ENCODE measurements around the gene VWDE. TPM values are rescaled to one million over a fixed set of nuclear protein-coding genes. Genes with fewer than 3 reads are reported as not detected.
A peak's percentile ranks its signal among the peaks of the same experiment; 100 is the strongest.
"Not testable (repeated sequence)": the region's sequence is repeated elsewhere in the genome, so short reads cannot be mapped to it uniquely, and the experiment has no call there.

The VWDE gene
- total RNA-seq: 1 to 10 TPM in 1 of 2 experiments, under 1 TPM in 1; 0.98 to 1.5 TPM

DNA sequence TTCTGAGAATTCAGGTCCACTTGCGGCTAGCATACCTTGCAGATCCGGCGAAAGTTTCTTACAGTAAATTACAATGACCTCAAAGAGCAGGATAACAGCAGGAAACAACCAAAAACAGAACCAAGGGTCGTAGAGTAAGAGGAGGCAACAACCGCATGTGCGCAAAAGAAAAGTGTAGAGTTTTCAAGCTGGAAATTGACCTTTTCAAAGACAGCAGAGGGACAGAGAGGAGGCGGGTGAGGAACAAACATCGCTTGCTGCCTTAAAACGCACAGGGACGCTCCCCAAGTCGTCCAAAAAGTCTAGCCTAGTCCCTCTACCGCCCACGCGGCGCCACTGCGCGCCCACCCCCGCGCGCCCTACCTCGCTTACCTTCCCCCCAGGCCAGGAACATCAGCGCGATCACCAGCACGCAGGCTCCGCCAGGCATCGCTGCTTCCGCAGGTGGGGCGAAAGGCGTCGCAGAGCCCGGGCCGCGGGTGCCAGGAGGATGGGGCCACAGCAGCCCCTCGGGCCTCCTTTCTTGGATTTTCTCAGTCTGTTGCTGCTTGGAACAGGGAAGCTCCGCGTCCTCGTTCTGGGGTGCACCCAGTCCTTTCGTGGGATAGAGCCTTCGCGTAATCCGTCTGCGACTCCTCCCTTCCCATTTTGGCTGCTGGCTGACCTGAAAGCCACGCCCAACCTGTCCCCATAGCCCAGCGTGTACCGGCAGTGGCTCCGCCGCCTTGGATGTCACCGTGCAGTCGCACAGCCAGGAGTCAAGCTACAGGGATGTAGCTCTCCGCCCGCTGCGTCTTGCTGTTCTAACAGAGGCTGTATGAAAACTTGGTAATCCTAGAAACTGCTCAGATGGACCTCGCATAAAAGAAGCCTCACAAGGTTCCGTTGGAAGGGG, at the start of gene VWDE:
Gene VWDE, minus strand, starts transcription at position 579 of the 895 bp plus-strand sequence. Its CDS starts 149 bp downstream, at position 430.
- Mint-ChIP-seq H3K36me3 (peaks cover 1% of the 10 kb centered on the region), H3K9me3 (peaks cover 5% of the 10 kb centered on the region), H3K27ac (peak within 1 kb of the TSS; percentile 87), H3K4me3 (peak within 1 kb of the TSS; percentile 88), H3K27me3 (peaks cover 36% of the 10 kb centered on the region), H3K4me1 (peaks cover 12% of the 10 kb centered on the region)
- peak; percentile 73 for DNase-seq

DNA sequence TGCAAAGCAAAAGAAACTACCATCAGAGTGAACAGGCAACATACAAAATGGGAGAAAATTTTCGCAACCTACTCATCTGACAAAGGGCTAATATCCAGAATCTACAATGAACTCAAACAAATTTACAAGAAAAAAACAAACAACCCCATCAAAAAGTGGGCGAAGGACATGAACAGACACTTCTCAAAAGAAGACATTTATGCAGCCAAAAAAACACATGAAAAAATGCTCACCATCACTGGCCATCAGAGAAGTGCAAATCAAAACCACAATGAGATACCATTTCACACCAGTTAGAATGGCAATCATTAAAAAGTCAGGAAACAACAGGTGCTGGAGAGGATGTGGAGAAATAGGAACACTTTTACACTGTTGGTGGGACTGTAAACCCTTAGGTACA, 49.5 kb upstream of the VWDE start:
- H3K27ac Mint-ChIP-seq, H3K36me3 Mint-ChIP-seq, H3K9me3 Mint-ChIP-seq, H3K4me1 Mint-ChIP-seq, DNase-seq, H3K4me3 Mint-ChIP-seq, H3K27me3 Mint-ChIP-seq: not testable (repeated sequence)

DNA sequence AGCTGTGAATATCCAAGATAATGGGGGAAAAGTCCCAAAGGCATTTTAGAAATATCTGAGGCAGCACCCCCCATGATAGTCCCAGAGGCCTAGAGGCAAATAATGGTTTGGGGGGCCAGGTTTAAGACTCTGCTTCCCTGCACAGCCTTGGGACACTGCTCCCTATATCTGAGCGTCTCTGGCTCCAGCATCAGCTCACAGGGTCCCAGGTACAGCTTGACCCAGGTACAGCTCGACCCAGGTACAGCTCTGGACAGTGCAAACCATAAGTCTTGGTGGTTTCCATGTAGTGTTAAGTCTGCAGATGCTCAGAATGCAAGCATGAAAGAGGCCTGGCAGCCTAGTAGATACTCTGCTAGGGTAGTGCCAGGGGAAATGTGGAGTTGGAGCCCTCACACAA, 47.0 kb upstream of the VWDE start:
- H3K27ac Mint-ChIP-seq: no peak overlapping the region
- DNase-seq: no peak
- peaks cover 1% of the 10 kb centered on the region for H3K9me3 Mint-ChIP-seq
- peaks cover 3% of the 10 kb centered on the region for H3K27me3 Mint-ChIP-seq
- no peak overlapping the region for H3K4me3 Mint-ChIP-seq
- H3K4me1 Mint-ChIP-seq: no peaks in the 10 kb centered on the region
- no peaks in the 10 kb centered on the region for H3K36me3 Mint-ChIP-seq

DNA sequence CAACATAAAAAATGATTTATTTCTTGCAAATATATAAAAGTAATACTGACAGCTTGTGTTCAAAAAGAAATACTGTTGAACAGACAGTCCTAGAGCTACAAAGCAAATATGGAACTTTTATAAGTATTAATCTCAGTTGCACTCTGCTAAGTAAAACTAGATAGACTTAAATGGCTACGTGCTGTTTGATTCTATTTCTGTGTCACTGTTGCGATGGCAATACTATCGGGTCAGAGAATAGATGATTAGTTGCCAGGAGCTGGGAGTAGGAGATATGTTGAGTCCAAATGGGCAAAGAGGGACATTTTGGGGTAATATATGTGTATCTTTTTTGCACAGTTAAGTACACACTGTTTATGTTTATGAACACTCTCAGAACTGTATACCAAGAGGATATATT, 41.1 kb upstream of the VWDE start:
- no peaks in the 10 kb centered on the region for H3K36me3 Mint-ChIP-seq
- DNase-seq: no peak
- no peak overlapping the region for H3K27ac Mint-ChIP-seq
- no peaks in the 10 kb centered on the region for H3K9me3 Mint-ChIP-seq
- H3K4me3 Mint-ChIP-seq: no peak overlapping the region
- H3K27me3 Mint-ChIP-seq: peaks cover 8% of the 10 kb centered on the region
- H3K4me1 Mint-ChIP-seq: no peaks in the 10 kb centered on the region

DNA sequence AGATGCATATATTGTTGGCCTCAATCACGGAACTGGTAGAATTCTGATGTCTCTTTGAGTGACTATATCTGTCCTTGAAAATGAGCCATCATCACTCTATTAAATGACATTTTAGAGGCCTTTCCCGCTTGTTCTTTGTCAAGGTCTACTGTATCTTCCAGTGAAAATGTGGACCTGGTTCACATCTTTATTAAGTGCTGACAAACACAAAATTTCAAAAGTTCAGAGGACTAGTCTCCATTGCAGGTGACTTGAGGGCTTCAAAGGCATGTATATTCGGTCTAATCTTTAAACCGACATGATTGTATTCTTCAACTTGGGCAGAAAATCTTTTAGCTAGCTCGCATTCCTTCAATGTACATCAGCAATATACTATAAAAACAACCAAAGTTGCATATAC, 36.6 kb upstream of the VWDE start:
- H3K9me3 Mint-ChIP-seq: no peaks in the 10 kb centered on the region
- no peak overlapping the region for H3K27ac Mint-ChIP-seq
- DNase-seq: no peak
- peaks cover 11% of the 10 kb centered on the region for H3K27me3 Mint-ChIP-seq
- H3K4me1 Mint-ChIP-seq: no peaks in the 10 kb centered on the region
- no peaks in the 10 kb centered on the region for H3K36me3 Mint-ChIP-seq
- H3K4me3 Mint-ChIP-seq: no peak overlapping the region

DNA sequence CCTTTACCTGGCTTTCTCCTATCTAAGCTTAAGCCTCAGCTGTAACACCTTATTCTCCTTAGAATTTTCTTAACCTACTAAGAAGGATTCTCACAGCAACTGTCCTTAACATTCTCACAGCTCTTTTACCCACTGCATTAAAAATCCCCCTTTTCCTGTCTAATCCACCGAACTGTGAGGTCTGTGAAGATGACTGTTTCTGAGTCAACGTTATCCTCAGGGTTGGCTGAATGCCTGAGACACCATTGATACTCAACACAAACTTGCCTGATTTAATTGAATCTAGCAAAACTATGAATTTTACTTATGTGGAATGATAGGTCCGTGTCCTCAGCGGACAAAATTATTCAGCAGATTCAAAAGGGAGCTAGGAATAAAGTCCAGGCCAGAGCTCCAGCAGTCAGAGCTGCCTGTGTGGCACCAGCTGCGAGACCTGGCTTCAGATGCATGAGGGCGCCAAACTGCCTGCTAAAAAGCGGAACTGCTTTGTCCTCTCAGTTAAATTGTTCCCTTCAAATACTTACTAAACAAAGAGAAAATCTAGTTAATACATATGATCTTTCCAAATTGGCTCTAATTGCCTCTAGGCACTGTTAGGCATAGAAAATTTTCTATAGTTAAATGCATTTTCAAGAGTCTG, 33.4 kb upstream of the VWDE start:
- peaks cover 11% of the 10 kb centered on the region for H3K27me3 Mint-ChIP-seq
- H3K36me3 Mint-ChIP-seq: no peaks in the 10 kb centered on the region
- no peaks in the 10 kb centered on the region for H3K9me3 Mint-ChIP-seq
- H3K27ac Mint-ChIP-seq: no peak overlapping the region
- H3K4me3 Mint-ChIP-seq: no peak overlapping the region
- no peak for DNase-seq
- H3K4me1 Mint-ChIP-seq: no peaks in the 10 kb centered on the region

DNA sequence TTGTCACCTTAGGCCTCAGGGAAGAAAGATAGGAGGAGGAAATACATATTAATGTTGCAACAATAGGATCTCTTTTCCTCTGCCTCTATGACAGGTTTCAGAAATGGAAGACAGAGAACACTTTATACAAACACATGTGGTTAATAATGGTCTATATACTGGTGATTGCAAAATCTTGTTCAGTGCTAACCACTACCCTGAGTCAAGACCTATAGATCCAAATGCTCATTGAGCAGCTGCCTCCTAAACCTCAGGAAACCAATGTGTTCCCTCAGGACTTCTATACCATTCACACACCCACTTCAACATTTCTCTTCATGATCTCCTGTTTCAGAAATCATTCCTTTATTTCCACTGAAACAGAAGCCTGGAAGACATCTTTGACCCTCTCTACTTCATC, 32.5 kb upstream of the VWDE start:
- no peak for DNase-seq
- Mint-ChIP-seq H3K27me3 (peaks cover 11% of the 10 kb centered on the region), H3K4me1 (no peaks in the 10 kb centered on the region), H3K36me3 (no peaks in the 10 kb centered on the region), H3K27ac (no peak overlapping the region), H3K9me3 (no peaks in the 10 kb centered on the region), H3K4me3 (no peak overlapping the region)

DNA sequence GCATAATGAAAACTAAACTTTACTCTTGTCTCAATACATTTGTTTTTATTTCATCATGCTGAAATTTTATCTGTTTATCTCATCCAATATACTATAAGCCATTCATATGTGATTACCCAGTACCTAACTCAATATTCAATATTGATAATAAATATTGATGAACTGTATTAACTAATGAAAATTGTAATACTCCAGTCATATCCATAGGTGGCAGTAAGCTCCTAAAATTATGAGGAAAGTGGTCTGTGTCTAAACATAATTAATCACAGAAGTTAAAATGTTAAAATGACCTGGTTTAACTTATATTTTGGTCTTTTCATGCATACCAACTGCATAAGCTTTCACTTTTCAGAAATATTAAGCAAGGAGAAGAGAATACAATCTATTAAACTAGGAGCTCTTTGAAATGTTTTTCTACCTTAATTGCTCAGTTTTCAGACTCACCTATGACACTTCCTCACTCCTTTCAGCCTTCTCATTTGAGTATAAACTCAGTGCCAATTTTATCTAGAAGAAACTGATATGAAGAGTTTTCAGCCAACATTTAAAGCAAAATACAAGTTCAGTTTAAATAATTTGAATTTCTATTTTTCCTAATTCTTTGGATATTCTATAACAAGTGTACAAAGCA, 30.5 kb upstream of the VWDE start:
- DNase-seq: no peak
- Mint-ChIP-seq H3K27me3 (peaks cover 11% of the 10 kb centered on the region), H3K9me3 (no peaks in the 10 kb centered on the region), H3K4me3 (no peak overlapping the region), H3K36me3 (no peaks in the 10 kb centered on the region), H3K4me1 (no peaks in the 10 kb centered on the region), H3K27ac (no peak overlapping the region)

DNA sequence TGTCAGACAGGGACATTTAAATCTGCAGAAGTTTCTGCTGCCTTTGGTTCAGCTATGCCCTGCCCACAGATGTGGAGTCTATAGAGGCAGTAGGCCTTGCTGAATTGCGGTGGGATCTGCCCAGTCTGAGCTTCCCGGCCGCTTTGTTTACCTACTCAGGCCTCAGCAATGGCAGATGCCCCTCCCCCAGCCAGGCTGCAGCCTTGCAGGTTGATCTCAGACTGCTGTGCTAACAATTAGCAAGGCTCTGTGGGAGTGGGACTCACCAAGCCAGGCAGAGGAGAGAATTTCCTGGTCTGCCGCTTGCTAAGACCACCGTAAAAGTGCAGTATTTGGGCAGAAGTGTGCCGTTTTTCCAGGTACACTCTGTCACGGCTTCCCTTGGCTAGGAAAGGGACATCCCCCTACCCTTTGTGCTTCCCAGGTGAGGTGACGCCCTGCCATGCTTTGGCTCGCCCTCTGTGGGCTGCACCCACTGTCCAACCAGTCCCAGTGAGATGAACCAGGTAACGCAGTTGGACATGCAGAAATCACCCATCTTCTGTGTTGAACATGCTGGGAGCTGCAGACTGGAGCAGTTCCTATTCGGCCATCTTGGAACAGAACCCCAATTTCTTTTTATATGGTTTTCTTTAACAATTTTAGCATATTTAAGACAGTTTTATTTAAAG, 28.4 kb upstream of the VWDE start:
- Mint-ChIP-seq H3K4me3 (no peak overlapping the region), H3K9me3 (peaks cover 3% of the 10 kb centered on the region), H3K27ac (no peak overlapping the region), H3K36me3 (no peaks in the 10 kb centered on the region), H3K27me3 (peaks cover 12% of the 10 kb centered on the region), H3K4me1 (no peaks in the 10 kb centered on the region)
- no peak for DNase-seq

DNA sequence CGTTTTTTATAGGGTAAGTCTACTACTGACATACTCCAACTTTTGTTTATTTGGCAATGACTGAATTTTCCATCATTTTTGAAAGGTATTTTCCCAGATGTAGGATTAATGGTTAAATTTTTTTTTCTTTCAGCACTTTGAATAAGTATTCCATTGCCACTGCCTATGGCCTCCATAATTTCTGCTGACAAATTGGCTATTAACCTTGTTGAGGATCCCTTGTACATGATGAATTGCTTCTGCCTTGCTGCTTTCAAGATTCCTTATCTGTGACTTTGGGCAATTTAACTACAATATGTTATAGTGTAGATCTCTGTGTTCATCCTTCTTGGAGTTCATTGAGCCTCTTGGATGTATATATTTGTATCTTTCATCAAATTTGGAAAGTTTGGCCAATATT, 21.6 kb upstream of the VWDE start:
- Mint-ChIP-seq H3K4me1 (no peaks in the 10 kb centered on the region), H3K27ac (no peak overlapping the region), H3K4me3 (no peak overlapping the region), H3K27me3 (peaks cover 12% of the 10 kb centered on the region), H3K36me3 (no peaks in the 10 kb centered on the region), H3K9me3 (peaks cover 3% of the 10 kb centered on the region)
- DNase-seq: no peak

DNA sequence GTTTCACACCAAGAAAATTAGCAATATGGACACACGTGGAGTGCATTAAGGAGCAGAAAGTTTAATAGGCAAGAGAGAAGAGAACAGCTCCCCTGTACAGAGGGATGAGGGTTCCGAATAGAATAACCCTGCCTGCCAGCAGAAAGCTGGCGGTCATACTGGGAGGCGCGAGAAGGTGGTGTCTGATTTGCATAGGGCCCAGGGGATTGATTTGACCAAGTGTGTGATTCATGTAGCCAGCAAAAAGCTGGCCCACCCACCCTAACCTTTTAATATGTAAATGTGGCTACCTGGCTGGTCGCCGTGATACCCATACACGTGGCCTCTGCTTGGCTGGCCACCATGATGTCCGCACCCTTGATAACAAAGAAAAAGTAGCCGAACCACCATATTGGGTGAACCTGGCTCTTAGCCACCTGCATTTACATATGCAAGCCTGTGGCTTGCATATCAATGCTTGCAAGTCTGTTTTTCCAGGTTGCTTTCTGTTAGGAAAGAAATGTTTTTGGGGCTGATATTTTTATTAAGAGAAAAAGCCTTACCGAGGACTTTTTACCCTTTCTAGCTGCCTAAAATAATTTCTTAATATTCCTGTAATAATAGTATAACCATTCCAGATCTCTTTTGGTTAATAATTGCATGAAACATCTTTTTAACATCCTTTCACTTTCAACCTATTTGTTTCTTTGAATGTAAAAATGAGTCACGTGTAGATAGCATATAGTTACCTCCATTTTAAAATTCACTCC, 20.5 kb upstream of the VWDE start:
- Mint-ChIP-seq H3K27ac (no peak overlapping the region), H3K36me3 (no peaks in the 10 kb centered on the region), H3K4me1 (no peaks in the 10 kb centered on the region), H3K4me3 (no peak overlapping the region), H3K27me3 (peaks cover 12% of the 10 kb centered on the region), H3K9me3 (peaks cover 3% of the 10 kb centered on the region)
- no peak for DNase-seq

DNA sequence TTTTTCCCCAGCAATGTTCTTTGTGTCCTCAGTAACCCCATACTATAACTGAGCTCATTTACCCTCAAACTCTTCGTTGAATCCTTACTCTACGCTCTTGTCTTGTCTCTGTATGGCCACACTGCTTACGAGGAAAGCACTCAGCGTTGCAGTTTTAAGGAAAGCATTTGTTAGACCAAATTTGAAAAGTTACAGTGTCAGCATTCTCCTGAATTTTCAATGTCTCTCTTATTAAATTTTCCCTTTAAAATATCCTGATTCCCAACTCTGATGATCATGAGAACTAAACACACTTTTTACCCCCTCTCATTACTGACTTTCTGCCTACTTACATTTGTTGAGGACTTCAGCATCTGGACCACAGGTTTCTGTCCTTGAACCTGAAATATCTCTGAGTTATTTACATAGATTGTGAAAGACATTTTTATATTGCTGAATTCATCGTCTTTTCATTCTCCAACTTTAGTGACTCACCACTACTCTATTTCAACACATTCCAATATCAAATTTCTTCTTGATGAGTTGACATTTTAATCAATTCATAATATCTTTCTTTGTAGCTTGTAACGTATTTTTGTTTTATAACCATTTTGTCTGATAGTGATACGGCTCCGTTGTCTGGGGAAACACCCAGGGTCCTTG, 19.8 kb upstream of the VWDE start:
- no peak for DNase-seq
- H3K27me3 Mint-ChIP-seq: peaks cover 12% of the 10 kb centered on the region
- H3K4me1 Mint-ChIP-seq: no peaks in the 10 kb centered on the region
- H3K9me3 Mint-ChIP-seq: peaks cover 3% of the 10 kb centered on the region
- H3K4me3 Mint-ChIP-seq: no peak overlapping the region
- H3K27ac Mint-ChIP-seq: no peak overlapping the region
- H3K36me3 Mint-ChIP-seq: no peaks in the 10 kb centered on the region

DNA sequence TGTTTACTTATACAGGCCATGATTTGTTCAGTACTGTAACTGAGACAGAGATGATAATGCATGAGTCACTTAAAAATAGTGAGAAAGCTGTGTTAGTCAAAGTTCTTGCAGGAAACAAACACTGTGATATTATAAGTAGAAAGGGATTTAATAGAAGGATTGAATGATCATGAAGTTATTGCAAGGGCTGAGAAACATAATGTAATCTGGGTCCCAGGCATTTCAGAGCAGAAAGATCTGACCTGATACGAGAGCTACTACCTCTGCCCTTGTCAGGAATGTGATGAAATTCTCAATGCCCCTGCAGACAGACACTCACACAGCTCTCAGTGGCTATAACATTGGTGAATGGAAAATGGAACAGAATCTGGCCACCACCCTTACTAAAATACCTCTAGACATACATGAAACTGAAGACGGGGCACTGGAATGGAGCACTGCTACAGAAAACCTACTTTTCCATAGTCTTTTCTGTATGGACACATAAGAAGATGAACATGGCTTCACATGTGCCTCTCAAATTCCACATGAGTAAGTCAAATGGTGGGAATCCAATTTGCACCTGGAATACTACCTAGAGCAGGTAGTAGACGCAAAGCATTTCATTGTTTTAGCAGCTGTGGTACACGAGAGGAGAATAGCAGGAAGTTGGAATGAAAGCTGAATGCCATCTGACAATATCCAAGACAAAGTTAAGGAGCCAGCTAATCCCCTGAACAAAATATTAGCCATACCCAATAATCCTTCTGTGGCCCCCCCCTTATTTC, 19.1 kb upstream of the VWDE start:
- H3K4me1 Mint-ChIP-seq: no peaks in the 10 kb centered on the region
- H3K27ac Mint-ChIP-seq: no peak overlapping the region
- H3K27me3 Mint-ChIP-seq: peaks cover 8% of the 10 kb centered on the region

More for the DNA sequence above, 19.1 kb upstream of the VWDE start:
- Mint-ChIP-seq H3K36me3 (no peaks in the 10 kb centered on the region), H3K4me3 (no peak overlapping the region), H3K9me3 (no peaks in the 10 kb centered on the region)
- no peak for DNase-seq

Data from activated naive CD8-positive, alpha-beta T cell treated with anti-CD3 and anti-CD28 coated beads for 36 hours (primary cell).